DMS79 (cell line): ENCODE measurements around the gene FRMD3.

ENCODE experiments used
- DNase-seq: peaks from one replicate; lab custom pipeline; 2025; lab: John Stamatoyannopoulos, UW

Gene FRMD3

GRCh38 chr9:83538172-83538889, at the start of gene FRMD3:
Gene FRMD3, minus strand, starts transcription at chr9:83538401. Its CDS starts 170 bp downstream, at chr9:83538231.
- DNase-seq = peak; percentile 43

GRCh38 chr9:83584995-83585394, 46.8 kb upstream of the FRMD3 start:
- no peak for DNase-seq

- no peak for DNase-seq
Observed at GRCh38 chr9:83583151-83584014, 45.2 kb upstream of the FRMD3 start.

- DNase-seq = no peak
Observed at GRCh38 chr9:83582029-83582428, 43.8 kb upstream of the FRMD3 start.

- no peak for DNase-seq
Observed at GRCh38 chr9:83574482-83574881, 36.3 kb upstream of the FRMD3 start.

GRCh38 chr9:83572524-83572923, 34.3 kb upstream of the FRMD3 start:
- no peak for DNase-seq

- no peak for DNase-seq
Observed at GRCh38 chr9:83570359-83570758, 32.2 kb upstream of the FRMD3 start.

- no peak for DNase-seq
Observed at GRCh38 chr9:83569326-83569725, 31.1 kb upstream of the FRMD3 start.

- DNase-seq = no peak
Observed at GRCh38 chr9:83563360-83563759, 25.2 kb upstream of the FRMD3 start.

- no peak for DNase-seq
Observed at GRCh38 chr9:83560169-83560826, 22.1 kb upstream of the FRMD3 start.

- no peak for DNase-seq
Observed at GRCh38 chr9:83557771-83558170, 19.6 kb upstream of the FRMD3 start.

- DNase-seq = no peak
Observed at GRCh38 chr9:83557317-83557716, 19.1 kb upstream of the FRMD3 start.

GRCh38 chr9:83554278-83554677, 16.1 kb upstream of the FRMD3 start:
- no peak for DNase-seq

GRCh38 chr9:83544002-83544698, 5.9 kb upstream of the FRMD3 start:
- no peak for DNase-seq

GRCh38 chr9:83538890-83539238, 663 bp upstream of the FRMD3 start:
- DNase-seq = no peak

- DNase-seq = no peak
Observed at GRCh38 chr9:83537331-83538171, 650 bp downstream of the FRMD3 start.

- no peak for DNase-seq
Observed at GRCh38 chr9:83536332-83536731, 1.9 kb downstream of the FRMD3 start.

- no peak for DNase-seq
Observed at GRCh38 chr9:83535736-83536135, 2.5 kb downstream of the FRMD3 start.

- DNase-seq = no peak
Observed at GRCh38 chr9:83533296-83533695, 4.9 kb downstream of the FRMD3 start.

GRCh38 chr9:83526901-83527300, 11.3 kb downstream of the FRMD3 start:
- no peak for DNase-seq

- DNase-seq = no peak
Observed at GRCh38 chr9:83526211-83526610, 12.0 kb downstream of the FRMD3 start.
